Lower leg skin (tissue), 4 donors: ENCODE data around the gene CD37. TPM values are rescaled to one million over a fixed set of nuclear protein-coding genes. Genes with fewer than 3 reads are reported as not detected.
A peak's percentile ranks its signal among the peaks of the same experiment; 100 is the strongest.
"Not testable (repeated sequence)": the region's sequence is repeated elsewhere in the genome, so short reads cannot be mapped to it uniquely, and the experiment has no call there.

ENCODE experiments used
- DNase-seq, 2 donors: peaks; one replicate each; pipeline ENCODE4 v3.0.0-alpha.2; 2019; ENCODE audit warnings: low spot score in 2 of 2
- H3K4me3 ChIP-seq: fragments of 200-600 bp; sonication (generic); 2 replicates; pipeline ENCODE4 v1.5.1; 2017; ENCODE audit warnings: mild to moderate bottlenecking, low read depth; ENCODE audit not compliant: poor library complexity, severe bottlenecking
- POLR2A ChIP-seq, 2 donors: fragments of 450-650 bp; IDR thresholded peaks; one replicate each; pipeline ENCODE4 v1.6.1; 2016 to 2017; ENCODE audit warnings: antibody characterized with exemption in 2 of 2, mild to moderate bottlenecking in 1 of 2, moderate library complexity in 1 of 2
- WGBS, 2 donors: methylation state at CpG; one replicate each; pipeline ENCODE4 v1.1.5; 2018; 5-methylcytosine and 5-hydroxymethylcytosine counted together
- intact Hi-C: fragments of 100-400 bp; cut with DNase I; formaldehyde crosslinking; loops from one replicate; pipeline ENCODE4 v1.15.0; 2023; ENCODE audit warnings: low total_unique reads
- total RNA-seq, 4 donors: library from RNA; depleted of rRNA; stranded (reverse); fragments of >200 nt; gene quantifications; one replicate each; pipeline ENCODE4 v1.1.0, GENCODE V29; 2016
- TF ChIP-seq, protein P1 (sequence below), 3 donors: fragments of 450-650 bp; IDR thresholded peaks; one replicate each; pipeline ENCODE4 v1.5.1; 2016; ENCODE audit warnings: antibody characterized with exemption in 3 of 3, mild to moderate bottlenecking in 3 of 3, moderate library complexity in 2 of 3

Gene CD37
- total RNA-seq, 4 donors from 2014 or later, result 2.6 to 8.5 (median 5.9) TPM

DNA sequence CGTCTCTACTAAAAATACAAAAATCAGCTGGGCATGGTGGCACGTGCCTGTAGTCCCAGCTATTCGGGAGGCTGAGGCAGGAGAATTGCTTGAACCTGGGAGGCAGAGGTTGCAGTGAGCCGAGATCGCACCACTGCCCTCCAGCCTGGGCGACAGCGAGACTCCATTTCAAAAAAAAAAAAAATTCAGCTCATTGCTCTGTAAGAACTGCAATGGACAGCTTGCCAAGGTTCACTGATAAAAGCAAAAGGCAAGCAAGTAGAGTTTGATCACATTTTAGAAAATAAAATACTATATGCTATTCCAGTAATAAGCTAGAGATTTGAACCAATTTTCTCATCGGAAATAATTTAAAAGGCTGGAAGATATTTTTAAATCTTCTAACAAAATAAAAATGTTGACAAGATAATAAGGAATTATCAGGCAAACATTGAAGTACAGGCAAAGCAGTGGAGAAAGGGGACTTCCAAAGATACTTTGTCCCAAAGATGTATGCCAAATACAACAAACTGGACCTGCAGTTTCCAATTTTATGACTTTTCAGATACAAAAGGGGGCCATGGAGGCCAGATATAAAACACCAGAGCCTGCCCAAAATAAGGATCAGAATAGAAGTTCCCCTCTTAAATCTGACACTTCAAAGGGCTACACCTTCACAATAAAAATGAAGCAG lies 39.9 kb upstream of the CD37 start:
- intact Hi-C loops, result no loop called here
- WGBS, 2 donors, result 91 to 92% methylated on average over 8 of the region's 8 CpGs
- no peak for DNase-seq
- TF ChIP-seq POLR2A (IDR thresholded peaks at IDR 0.05), result no peak
- TF ChIP-seq, protein P1, sequence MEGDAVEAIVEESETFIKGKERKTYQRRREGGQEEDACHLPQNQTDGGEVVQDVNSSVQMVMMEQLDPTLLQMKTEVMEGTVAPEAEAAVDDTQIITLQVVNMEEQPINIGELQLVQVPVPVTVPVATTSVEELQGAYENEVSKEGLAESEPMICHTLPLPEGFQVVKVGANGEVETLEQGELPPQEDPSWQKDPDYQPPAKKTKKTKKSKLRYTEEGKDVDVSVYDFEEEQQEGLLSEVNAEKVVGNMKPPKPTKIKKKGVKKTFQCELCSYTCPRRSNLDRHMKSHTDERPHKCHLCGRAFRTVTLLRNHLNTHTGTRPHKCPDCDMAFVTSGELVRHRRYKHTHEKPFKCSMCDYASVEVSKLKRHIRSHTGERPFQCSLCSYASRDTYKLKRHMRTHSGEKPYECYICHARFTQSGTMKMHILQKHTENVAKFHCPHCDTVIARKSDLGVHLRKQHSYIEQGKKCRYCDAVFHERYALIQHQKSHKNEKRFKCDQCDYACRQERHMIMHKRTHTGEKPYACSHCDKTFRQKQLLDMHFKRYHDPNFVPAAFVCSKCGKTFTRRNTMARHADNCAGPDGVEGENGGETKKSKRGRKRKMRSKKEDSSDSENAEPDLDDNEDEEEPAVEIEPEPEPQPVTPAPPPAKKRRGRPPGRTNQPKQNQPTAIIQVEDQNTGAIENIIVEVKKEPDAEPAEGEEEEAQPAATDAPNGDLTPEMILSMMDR (IDR thresholded peaks at IDR 0.05), result no peak
- no peak overlapping the region for H3K4me3 ChIP-seq

DNA sequence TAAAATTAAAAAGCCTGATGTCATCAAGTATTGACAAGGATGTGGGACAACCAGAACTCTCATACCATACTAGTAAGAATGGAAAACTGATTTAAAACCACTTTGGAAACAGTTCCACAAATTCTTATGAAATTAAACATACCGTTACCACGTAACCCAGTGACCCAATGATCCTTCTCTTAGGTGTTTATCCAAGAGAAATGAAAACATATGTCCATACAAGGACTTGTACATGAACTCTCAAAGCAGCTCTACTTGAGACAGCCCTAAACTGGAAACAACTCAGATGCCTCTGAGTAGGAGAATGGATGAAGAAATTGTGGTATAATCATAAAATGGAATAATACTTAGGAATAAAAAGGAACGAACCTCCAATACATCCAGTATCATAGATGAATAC lies 37.8 kb upstream of the CD37 start:
- intact Hi-C loops, result no loop called here
- 78 to 80% methylated on average over 3 of the region's 3 CpGs for WGBS, 2 donors
- no peak for DNase-seq
- TF ChIP-seq, protein P1 (IDR thresholded peaks at IDR 0.05), result no peak
- no peak for TF ChIP-seq POLR2A (IDR thresholded peaks at IDR 0.05)
- no peak overlapping the region for H3K4me3 ChIP-seq

DNA sequence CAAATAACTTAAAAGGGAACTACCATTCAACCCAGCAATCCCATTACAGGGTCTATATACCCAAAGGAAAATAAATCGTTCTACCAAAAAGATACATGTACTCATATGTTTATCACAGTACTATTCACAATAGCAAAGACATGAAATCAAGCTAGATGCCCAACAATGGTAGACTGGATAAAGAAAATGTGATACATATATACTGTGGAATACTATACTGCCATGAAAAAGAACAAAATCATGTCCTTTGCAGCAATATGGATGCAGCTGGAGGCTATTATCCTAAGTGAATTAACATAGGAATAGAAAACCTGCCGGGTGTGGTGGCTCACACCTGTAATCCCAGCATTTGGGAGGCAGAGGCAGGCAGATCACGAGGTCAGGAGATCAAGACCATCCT lies 36.6 kb upstream of the CD37 start:
- H3K4me3 ChIP-seq, intact Hi-C loops, DNase-seq: not testable (repeated sequence)
- 83 to 92% methylated on average over 3 of the region's 3 CpGs for WGBS, 2 donors

DNA sequence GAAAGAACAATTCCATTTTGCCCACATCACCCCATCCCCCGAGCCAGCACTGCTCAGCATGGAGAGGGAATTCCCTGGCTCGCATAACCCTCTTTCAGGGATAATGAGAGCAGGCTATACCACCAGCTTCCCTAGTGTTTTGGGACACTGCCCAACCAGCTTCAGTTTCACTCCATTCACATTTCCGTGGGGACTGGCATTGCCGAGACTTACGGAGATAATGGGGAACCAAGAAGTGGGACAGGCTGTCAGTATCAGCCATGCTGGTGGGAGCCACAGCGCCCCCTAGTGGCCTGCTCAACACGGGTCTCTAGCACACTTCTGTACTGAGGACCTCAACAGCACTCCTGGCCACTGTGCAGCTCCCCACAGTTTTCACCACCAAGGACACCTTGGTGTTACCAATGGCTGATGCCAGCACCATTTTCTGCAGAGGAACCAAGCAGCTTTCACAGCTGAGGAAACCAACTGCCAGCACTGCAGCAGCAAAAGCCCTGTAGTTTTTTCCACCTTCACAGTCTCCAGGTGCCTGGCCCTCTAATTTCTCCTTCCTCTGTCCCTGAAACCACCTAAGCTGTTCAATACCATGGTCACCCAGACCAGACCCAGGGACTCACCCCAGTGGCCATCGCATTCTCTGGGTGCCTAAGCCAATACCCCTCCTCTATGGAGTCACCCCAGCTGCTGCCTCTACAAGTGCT lies 33.9 kb upstream of the CD37 start:
- peak; percentile 68 to 96 for DNase-seq
- 17 to 19% methylated on average over 8 of the region's 8 CpGs for WGBS, 2 donors
- no peak for TF ChIP-seq POLR2A (IDR thresholded peaks at IDR 0.05)
- TF ChIP-seq, protein P1 (IDR thresholded peaks at IDR 0.05), result no peak
- intact Hi-C loops, result loop anchor here (5.0 kb wide), 2 partner anchors 74 to 834 kb away; partner anchors contain the start of gene CYTH2
- H3K4me3 ChIP-seq, result no peak overlapping the region

DNA sequence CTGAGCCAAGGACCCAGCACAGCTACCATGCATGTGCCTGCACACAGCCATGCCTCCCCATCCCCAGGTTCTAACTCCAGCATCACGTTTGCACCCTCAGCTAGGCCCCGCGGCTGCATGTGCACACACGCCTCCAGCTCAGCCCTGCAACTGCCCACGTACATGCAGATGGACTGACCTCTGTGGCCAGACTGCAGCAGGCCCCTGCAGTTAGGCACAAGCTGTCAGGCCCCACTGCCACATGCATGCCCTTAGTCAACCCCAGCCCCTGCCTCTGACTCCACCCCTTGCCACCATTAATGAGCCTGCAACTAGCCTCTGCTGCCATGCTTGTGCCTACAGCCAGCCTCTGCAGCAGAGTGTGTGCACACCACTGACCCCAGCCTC lies 33.3 kb upstream of the CD37 start:
- WGBS, 2 donors, result 74 to 78% methylated on average over 5 of the region's 5 CpGs
- H3K4me3 ChIP-seq, result no peak overlapping the region

DNA sequence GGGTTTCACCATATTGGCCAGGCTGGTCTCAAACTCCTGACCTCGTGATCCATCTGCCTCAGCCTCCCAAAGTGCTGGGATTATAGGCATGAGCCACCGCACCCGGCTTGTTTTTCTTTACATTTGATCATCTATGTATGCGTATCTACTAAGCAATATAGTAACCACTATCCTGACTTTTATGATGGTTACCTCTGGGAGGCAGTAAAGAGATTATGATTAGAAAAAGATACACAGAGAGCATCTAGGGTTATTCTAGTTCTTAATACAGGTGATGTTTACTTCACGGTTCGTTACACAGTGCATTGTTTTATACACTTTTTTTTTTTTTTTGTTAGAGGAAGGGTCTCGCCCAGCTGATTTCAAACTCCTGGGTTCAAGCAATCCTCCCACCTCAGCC lies 28.5 kb upstream of the CD37 start:
- DNase-seq, H3K4me3 ChIP-seq, intact Hi-C loops: not testable (repeated sequence)
- 70 to 78% methylated on average over 7 of the region's 7 CpGs for WGBS, 2 donors

More for the DNA sequence above, 33.3 kb upstream of the CD37 start:
- no peak for DNase-seq
- intact Hi-C loops, result loop anchor here (5.0 kb wide), 2 partner anchors 75 to 835 kb away; partner anchors contain the start of gene CYTH2
- TF ChIP-seq, protein P1 (IDR thresholded peaks at IDR 0.05), result no peak
- TF ChIP-seq POLR2A (IDR thresholded peaks at IDR 0.05), result no peak
